LNCaP clone FGC (cell line): ENCODE results near the gene ACVR1B.
A peak's percentile ranks its signal among the peaks of the same experiment; 100 is the strongest.

Source experiments
- DNase-seq: peaks from one replicate; pipeline ENCODE4 v3.0.0-alpha.2; 2011; ENCODE audit warnings: low read depth
- H3K4me3 ChIP-seq: 2 replicates; pipeline ENCODE4 v1.5.1; 2011; ENCODE audit warnings: mild to moderate bottlenecking, low read depth, low read length, control low read depth
- CTCF ChIP-seq: IDR thresholded peaks from 2 replicates; pipeline ENCODE4 v1.5.1; 2012; ENCODE audit warnings: mild to moderate bottlenecking; ENCODE audit not compliant: control insufficient read depth, insufficient read depth; ENCODE audit errors: extremely low read depth

ACVR1B gene

GRCh38 chr12:51960890-51961289, 9.4 kb downstream of the ACVR1B start:
- H3K4me3 ChIP-seq, result no peak overlapping the region
- no peak for TF ChIP-seq CTCF
- DNase-seq, result no peak

- DNase-seq, result no peak
- no peak for TF ChIP-seq CTCF
- H3K4me3 ChIP-seq, result no peak overlapping the region
These were observed 10.3 kb downstream of the ACVR1B start for GRCh38 chr12:51961834-51962233.

DNA sequence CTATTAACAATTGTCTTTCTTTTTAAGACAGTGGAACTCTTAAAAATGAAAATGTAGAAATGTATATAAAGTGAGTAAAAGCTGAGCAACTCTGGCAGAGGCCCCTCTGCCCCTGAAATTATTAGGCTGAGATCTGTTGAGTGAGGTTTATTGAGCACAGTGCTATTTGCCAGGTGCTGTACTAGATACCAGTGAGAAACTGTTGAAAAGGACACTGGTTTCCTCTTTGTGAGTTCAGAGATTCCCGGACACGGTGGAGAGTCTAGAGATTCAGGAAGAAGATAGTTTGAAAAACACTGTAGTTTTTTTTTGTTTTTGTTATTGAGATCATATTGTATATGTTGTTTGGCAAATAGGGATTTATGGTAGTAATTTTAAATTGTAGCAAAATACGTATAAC, 11.2 kb downstream of the ACVR1B start:
- DNase-seq, result no peak
- TF ChIP-seq CTCF, result no peak
- no peak overlapping the region for H3K4me3 ChIP-seq

- no peak overlapping the region for H3K4me3 ChIP-seq
- TF ChIP-seq CTCF, result no peak
- no peak for DNase-seq
These were observed 12.0 kb downstream of the ACVR1B start for GRCh38 chr12:51963477-51963876.

- DNase-seq, result no peak
- H3K4me3 ChIP-seq, result no peak overlapping the region
- TF ChIP-seq CTCF, result no peak
These were observed 18.1 kb downstream of the ACVR1B start for GRCh38 chr12:51969643-51970042.

GRCh38 chr12:51970904-51971646, 19.6 kb downstream of the ACVR1B start:
- no peak overlapping the region for H3K4me3 ChIP-seq
- peak; percentile 28 for TF ChIP-seq CTCF
- no peak for DNase-seq
